ENCODE results near the gene GCDH.

DNA sequence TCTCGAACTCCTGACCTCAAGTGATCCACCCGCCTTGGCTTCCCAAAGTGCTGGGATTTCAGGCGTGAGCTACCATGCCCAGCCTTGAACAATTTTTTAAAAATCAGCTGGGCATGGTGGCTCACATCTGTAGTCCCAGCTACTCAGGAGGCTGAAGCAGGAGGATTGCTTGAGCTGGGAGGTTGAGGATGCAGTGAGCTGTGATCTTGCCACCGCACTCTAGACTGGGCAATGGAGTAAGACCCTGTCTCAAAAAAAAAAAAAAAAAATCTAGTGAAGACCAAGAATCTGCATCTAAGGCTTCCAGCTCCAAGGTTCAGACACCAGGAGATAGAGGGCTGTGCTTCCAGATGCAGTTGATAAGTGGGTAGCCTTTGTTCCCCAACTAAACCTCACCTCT, 26.8 kb upstream of the GCDH start:
- TF ChIP-seq, protein P1, sequence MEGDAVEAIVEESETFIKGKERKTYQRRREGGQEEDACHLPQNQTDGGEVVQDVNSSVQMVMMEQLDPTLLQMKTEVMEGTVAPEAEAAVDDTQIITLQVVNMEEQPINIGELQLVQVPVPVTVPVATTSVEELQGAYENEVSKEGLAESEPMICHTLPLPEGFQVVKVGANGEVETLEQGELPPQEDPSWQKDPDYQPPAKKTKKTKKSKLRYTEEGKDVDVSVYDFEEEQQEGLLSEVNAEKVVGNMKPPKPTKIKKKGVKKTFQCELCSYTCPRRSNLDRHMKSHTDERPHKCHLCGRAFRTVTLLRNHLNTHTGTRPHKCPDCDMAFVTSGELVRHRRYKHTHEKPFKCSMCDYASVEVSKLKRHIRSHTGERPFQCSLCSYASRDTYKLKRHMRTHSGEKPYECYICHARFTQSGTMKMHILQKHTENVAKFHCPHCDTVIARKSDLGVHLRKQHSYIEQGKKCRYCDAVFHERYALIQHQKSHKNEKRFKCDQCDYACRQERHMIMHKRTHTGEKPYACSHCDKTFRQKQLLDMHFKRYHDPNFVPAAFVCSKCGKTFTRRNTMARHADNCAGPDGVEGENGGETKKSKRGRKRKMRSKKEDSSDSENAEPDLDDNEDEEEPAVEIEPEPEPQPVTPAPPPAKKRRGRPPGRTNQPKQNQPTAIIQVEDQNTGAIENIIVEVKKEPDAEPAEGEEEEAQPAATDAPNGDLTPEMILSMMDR (IDR thresholded peaks at IDR 0.05) = no peak
- TF ChIP-seq POLR2A (IDR thresholded peaks at IDR 0.05) = no peak

Data from stomach (tissue), 4 donors.